ENCODE measurements around the gene SIAE.

SIAE gene, protein sequence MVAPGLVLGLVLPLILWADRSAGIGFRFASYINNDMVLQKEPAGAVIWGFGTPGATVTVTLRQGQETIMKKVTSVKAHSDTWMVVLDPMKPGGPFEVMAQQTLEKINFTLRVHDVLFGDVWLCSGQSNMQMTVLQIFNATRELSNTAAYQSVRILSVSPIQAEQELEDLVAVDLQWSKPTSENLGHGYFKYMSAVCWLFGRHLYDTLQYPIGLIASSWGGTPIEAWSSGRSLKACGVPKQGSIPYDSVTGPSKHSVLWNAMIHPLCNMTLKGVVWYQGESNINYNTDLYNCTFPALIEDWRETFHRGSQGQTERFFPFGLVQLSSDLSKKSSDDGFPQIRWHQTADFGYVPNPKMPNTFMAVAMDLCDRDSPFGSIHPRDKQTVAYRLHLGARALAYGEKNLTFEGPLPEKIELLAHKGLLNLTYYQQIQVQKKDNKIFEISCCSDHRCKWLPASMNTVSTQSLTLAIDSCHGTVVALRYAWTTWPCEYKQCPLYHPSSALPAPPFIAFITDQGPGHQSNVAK

DNA sequence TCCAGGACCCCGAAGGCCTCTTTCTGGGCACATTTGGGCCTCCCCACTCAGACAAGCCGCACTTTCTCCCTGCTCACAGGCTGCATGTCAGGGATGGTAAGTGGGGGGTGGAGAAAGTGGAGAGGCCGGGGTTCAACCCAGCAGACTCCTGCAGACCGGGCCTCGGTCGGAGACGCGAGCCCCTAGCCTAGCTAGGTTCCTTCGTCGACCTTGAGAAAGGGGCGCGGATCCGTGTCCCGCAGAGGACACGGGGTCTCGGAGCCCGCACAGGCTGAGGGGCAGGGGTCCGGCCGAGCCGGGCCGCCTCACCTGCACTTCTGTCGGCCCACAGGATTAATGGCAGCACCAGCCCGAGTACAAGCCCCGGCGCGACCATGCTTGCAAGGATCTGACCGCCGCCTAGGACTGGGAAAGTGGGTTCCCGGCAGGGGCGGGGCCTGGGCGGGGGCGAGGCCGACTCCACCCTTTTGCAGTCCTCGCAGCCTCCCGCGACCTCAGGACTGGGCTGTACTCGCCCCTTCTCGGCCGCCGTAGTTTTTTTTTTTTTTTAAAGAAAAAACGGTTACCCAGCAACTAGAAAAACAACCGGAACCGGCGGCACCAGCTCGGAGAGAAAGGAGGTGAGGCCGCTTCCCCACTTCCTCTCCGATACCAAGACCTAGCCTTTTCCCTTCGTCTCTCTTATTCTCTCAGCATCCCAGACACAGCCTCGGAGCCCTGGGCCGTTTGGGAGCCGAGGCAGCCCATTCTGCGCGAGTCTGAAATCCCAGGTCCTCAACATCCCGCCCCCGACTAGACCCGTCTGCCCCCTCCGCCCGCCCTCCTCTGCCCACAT, at the start of gene SIAE, which contains the start of gene SPA17:
Gene SIAE, minus strand, starts transcription at position 407 of the 835 bp plus-strand sequence. Its CDS starts 31 bp downstream, at position 376.
Gene SPA17, plus strand, starts transcription at position 572 of the 835 bp plus-strand sequence. CDS start 1,361 bp downstream, outside the sequence.
- peak; percentile 98 for DNase-seq (ENCODE audit: low spot score)

- DNase-seq (ENCODE audit: low spot score): no peak
Measured at GRCh38 chr11:124722176-124722575, 48.6 kb upstream of the SIAE start.

- no peak for DNase-seq (ENCODE audit: low spot score)
Measured at GRCh38 chr11:124719534-124719933, 46.0 kb upstream of the SIAE start.

GRCh38 chr11:124718801-124719200, 45.3 kb upstream of the SIAE start:
- DNase-seq (ENCODE audit: low spot score): no peak

DNA sequence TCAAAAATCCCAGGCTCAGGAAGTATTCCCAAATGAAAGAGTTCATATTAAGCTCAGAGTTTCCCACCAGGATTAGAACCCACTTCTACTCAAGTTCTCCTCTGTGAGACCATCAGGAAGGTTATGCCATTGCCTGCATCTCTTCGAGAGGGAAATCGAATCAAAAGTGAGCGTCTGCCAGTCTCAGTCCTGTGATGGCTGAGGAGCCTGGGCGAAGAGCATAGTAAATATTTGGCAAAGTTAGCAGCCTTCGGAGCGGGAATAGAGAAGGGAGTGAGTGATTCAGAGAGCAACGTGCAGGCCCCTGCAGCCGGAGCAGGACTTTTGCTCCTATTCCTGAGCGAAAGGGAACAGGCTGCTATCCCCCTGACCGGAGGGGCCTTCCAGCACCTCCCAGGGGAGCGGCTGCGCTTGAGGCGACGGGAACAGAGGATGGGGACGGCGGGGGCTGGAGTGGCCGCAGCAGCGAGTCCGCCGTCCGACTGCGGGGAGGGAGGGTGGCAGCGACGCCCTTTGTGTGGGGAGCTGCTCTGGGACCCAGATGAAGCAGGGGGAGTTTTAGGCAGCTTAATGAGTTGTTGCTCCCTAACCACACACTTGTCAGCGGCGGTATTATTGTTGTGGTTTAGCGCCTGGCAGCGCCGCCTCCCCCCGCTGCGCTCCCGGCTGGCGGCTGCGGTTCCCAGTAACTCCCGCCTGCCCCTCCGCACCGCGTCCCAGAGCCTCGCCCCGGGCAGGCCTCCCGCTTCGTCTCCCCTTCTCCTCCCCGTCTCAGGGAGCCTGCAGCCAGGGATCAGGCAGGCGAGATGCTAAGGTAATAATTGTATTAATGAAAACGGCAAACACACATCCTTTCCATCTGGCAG, 44.5 kb upstream of the SIAE start:
- peak; percentile 40 for DNase-seq (ENCODE audit: low spot score)

DNA sequence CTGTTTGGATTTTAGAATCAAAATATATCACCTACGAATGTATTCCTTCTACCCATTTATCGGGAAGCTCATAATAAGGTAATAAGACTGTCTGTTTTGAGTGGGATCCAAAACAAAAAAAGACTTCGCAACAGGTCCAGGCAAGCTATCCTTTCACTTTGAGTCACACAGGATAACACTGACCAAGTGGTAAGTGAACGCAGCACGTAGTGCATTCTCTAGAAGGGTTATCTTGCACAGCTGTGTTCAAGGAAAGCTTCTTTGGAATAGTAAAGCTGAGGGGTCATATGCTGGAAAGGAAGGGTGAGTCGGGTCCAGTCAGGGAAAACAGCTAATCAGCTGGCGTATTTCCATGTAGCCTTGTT, 43.9 kb upstream of the SIAE start:
- no peak for DNase-seq (ENCODE audit: low spot score)

GRCh38 chr11:124716591-124716990, 43.1 kb upstream of the SIAE start:
- no peak for DNase-seq (ENCODE audit: low spot score)

DNA sequence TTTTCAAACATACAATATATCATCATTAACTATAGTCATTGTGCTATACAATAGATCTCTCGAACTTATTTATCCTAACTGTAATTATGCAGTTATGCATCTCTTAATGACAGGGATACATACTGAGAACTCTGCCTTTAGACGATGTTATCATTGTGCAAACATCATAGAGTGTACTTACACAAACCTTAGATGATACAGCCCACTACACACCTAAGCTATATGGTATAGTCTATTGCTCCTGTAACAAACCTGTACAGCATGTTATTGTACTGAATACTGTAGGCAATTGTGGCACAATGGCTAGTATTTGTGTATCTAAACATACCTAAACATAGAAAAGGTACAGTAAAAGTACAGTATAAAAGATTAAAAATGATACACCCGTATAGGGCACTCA, 38.9 kb upstream of the SIAE start:
- DNase-seq (ENCODE audit: low spot score): no peak

GRCh38 chr11:124707829-124708228, 34.3 kb upstream of the SIAE start:
- DNase-seq (ENCODE audit: low spot score): no peak

GRCh38 chr11:124700028-124700427, 26.5 kb upstream of the SIAE start:
- no peak for DNase-seq (ENCODE audit: low spot score)

DNA sequence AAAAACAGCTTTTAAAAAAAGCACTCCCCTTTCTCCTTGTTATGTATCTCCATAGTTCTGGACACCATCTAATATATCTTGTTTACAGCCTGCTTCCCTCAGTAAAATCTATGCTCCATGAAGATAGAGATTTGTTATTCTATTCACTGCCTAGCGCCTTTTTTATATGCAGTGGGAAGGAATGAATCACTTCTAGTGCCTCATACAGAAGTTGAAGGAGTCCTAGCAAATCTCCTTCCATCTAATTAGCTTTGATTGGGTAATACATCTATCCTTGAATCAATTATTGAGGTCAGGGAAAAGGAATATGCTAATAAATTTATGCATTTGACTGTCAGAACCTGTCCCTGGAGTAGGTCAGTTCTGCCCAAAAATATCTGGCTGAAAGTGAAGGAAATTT, 26.0 kb upstream of the SIAE start:
- DNase-seq (ENCODE audit: low spot score): no peak

GRCh38 chr11:124693142-124693541, 19.6 kb upstream of the SIAE start:
- DNase-seq (ENCODE audit: low spot score): no peak

GRCh38 chr11:124682443-124682842, 8.9 kb upstream of the SIAE start:
- no peak for DNase-seq (ENCODE audit: low spot score)

DNA sequence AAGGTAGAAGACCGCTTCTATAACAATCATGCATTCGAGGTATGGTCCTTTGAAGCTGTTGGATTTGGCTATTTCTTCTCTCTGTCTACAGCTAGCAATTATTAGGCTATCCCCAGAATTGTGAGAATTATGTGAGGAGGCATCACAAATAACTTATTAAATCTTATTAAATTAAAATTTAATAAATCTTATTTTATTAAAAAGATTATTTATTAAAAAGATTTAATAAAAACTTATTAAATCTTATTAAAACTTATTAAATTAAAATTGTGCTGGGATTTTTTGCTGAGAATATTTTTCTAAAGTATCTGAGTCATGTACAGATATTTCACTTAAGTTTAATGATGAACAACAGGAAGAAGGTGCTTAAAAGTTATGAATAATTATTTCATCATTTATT, 7.9 kb upstream of the SIAE start:
- no peak for DNase-seq (ENCODE audit: low spot score)

DNA sequence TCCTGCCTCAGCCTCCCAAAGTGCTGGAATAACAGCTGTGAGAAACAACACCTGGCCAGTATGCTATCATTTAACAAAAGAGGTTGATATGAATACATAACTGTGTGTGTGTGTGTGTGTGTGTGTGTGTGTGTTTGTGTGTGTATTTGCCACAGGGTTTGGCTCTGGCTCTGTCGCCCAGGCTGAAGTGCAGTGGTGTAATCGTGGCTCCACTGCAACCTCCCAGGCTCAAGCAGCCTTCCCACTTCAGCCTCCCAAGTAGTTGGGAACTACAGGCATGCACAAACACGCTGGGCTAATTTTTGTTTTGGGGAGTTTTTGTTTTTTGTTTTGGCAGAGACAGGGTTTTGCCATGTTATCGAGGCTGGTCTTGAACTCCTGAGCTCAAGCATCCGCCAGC, 4.9 kb upstream of the SIAE start:
- no peak for DNase-seq (ENCODE audit: low spot score)

GRCh38 chr11:124676386-124676785, 2.8 kb upstream of the SIAE start:
- peak; percentile 35 for DNase-seq (ENCODE audit: low spot score)

GRCh38 chr11:124674571-124674970, 1.0 kb upstream of the SIAE start:
- no peak for DNase-seq (ENCODE audit: low spot score)

DNA sequence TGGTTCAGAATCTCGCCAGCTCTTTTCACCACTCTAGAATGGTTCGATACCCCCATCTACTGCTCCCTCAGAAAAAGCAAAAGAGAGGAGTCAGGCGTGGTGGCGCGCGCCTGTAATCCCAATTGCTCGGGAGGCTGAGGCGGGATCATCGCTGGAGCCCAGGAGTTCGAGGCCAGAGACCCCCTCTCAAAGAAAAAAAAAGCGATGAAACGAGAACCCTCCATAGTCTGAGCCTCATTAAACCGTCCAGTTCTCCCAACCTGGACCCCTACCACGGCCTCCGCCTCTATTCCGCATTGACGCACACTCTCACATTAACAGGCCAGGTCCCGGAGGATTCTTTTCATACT, 604 bp upstream of the SIAE start:
- no peak for DNase-seq (ENCODE audit: low spot score)

- DNase-seq (ENCODE audit: low spot score): no peak
Measured at GRCh38 chr11:124672536-124673215, 863 bp downstream of the SIAE start.

DNA sequence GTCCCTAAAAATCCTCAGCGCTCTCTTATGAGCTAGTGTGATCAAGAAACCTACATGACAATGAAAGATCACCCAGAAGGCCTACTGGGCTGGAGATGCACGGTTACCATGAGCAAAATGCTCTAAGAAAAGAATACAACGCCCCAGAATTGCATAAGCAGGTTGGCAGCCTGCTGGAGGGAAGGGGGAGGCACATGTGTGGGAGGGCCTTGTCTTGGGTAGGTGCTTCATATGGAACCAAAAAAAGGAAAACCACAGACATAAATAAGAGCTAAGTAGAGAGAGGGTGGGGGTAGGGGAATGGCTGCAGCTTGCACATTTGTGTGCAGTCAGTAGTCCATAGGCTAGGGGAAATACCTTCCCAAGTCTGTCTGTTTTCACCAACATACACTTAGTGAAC, 2.8 kb downstream of the SIAE start:
- no peak for DNase-seq (ENCODE audit: low spot score)

- peak; percentile 76 for DNase-seq (ENCODE audit: low spot score)
Measured at GRCh38 chr11:124669193-124669592, 4.3 kb downstream of the SIAE start.
